ENCODE data around the gene ROR1. TPM values are rescaled to one million over a fixed set of nuclear protein-coding genes. Genes with fewer than 3 reads are reported as not detected.

The ROR1 gene
- total RNA-seq, 1 experiment from 2014 or later = 56.3 TPM

- Mint-ChIP-seq H3K4me1 (peaks cover 92% of the 10 kb centered on the region), H3K27me3 (ENCODE audit: low read depth) (no peaks in the 10 kb centered on the region), H3K9me3 (no peaks in the 10 kb centered on the region), H3K4me3 (no peak overlapping the region), H3K36me3 (no peaks in the 10 kb centered on the region), H3K27ac (peak overlapping the region; percentile 26; the same call in 1 of the 2 replicates)
- no peak for TF ChIP-seq SMAD4 (CRISPR knock-in tag; IDR thresholded peaks at IDR 0.05)
- TF ChIP-seq, protein P1, sequence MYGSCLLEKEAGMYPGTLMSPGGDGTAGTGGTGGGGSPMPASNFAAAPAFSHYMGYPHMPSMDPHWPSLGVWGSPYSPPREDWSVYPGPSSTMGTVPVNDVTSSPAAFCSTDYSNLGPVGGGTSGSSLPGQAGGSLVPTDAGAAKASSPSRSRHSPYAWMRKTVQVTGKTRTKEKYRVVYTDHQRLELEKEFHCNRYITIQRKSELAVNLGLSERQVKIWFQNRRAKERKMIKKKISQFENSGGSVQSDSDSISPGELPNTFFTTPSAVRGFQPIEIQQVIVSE (CRISPR knock-in tag; IDR thresholded peaks at IDR 0.05; ENCODE audit: borderline replicate concordance) = no peak
- TF ChIP-seq, protein P2, sequence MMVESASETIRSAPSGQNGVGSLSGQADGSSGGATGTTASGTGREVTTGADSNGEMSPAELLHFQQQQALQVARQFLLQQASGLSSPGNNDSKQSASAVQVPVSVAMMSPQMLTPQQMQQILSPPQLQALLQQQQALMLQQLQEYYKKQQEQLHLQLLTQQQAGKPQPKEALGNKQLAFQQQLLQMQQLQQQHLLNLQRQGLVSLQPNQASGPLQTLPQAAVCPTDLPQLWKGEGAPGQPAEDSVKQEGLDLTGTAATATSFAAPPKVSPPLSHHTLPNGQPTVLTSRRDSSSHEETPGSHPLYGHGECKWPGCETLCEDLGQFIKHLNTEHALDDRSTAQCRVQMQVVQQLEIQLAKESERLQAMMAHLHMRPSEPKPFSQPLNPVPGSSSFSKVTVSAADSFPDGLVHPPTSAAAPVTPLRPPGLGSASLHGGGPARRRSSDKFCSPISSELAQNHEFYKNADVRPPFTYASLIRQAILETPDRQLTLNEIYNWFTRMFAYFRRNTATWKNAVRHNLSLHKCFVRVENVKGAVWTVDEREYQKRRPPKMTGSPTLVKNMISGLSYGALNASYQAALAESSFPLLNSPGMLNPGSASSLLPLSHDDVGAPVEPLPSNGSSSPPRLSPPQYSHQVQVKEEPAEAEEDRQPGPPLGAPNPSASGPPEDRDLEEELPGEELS (CRISPR knock-in tag; IDR thresholded peaks at IDR 0.05) = no peak
- TF ChIP-seq ZNF512 (CRISPR knock-in tag; IDR thresholded peaks at IDR 0.05; ENCODE audit: borderline replicate concordance) = no peak
- no peak for TF ChIP-seq ATF6 (CRISPR knock-in tag; IDR thresholded peaks at IDR 0.05)
- TF ChIP-seq, protein P3, sequence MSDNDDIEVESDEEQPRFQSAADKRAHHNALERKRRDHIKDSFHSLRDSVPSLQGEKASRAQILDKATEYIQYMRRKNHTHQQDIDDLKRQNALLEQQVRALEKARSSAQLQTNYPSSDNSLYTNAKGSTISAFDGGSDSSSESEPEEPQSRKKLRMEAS (CRISPR knock-in tag; IDR thresholded peaks at IDR 0.05) = no peak
- TF ChIP-seq, protein P4, sequence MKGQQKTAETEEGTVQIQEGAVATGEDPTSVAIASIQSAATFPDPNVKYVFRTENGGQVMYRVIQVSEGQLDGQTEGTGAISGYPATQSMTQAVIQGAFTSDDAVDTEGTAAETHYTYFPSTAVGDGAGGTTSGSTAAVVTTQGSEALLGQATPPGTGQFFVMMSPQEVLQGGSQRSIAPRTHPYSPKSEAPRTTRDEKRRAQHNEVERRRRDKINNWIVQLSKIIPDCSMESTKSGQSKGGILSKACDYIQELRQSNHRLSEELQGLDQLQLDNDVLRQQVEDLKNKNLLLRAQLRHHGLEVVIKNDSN (CRISPR knock-in tag; IDR thresholded peaks at IDR 0.05) = no peak
- TF ChIP-seq SP1 (CRISPR knock-in tag; conservative IDR thresholded peaks at IDR 0.05) = no peak
- no peak for TF ChIP-seq KAT7 (CRISPR knock-in tag; IDR thresholded peaks at IDR 0.05; ENCODE audit: borderline replicate concordance)
- TF ChIP-seq, protein P5, sequence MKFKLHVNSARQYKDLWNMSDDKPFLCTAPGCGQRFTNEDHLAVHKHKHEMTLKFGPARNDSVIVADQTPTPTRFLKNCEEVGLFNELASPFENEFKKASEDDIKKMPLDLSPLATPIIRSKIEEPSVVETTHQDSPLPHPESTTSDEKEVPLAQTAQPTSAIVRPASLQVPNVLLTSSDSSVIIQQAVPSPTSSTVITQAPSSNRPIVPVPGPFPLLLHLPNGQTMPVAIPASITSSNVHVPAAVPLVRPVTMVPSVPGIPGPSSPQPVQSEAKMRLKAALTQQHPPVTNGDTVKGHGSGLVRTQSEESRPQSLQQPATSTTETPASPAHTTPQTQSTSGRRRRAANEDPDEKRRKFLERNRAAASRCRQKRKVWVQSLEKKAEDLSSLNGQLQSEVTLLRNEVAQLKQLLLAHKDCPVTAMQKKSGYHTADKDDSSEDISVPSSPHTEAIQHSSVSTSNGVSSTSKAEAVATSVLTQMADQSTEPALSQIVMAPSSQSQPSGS (CRISPR knock-in tag; IDR thresholded peaks at IDR 0.05; ENCODE audit: borderline replicate concordance, low read depth) = no peak
- no peak for TF ChIP-seq ZNF671 (CRISPR knock-in tag; IDR thresholded peaks at IDR 0.05)
- no peak for TF ChIP-seq EMX1 (CRISPR knock-in tag; IDR thresholded peaks at IDR 0.05)
- TF ChIP-seq NR3C1 (CRISPR knock-in tag; conservative IDR thresholded peaks at IDR 0.05; ENCODE audit: low read depth) = no peak
- ATAC-seq (peak; percentile 58), DNase-seq (ENCODE audit: low spot score) (no peak)
- CTCF ChIA-PET = interaction anchor here (0.6 to 4.9 kb wide), 27 partner anchors 9 to 298 kb away, joined by 3 to 61 read pairs (median 4); partner anchors contain the start of gene ROR1
- POLR2A ChIA-PET = interaction anchor here (0.7 kb wide), 1 partner anchor 223 kb away, joined by 3 read pairs; no protein-coding TSS in a partner anchor
Observed at GRCh38 chr1:63915121-63915520, 141.3 kb downstream of the ROR1 start.

- Mint-ChIP-seq H3K27ac (peak overlapping the region; percentile 42), H3K27me3 (ENCODE audit: low read depth) (no peaks in the 10 kb centered on the region), H3K36me3 (no peaks in the 10 kb centered on the region), H3K4me3 (no peak overlapping the region), H3K4me1 (peaks cover 90% of the 10 kb centered on the region), H3K9me3 (no peaks in the 10 kb centered on the region)
- no peak for DNase-seq (ENCODE audit: low spot score)
- no peak for TF ChIP-seq NFE2L1 (CRISPR knock-in tag; IDR thresholded peaks at IDR 0.05)
- TF ChIP-seq RELA (CRISPR knock-in tag; IDR thresholded peaks at IDR 0.05; ENCODE audit: borderline replicate concordance) = no peak
- TF ChIP-seq, protein P6, sequence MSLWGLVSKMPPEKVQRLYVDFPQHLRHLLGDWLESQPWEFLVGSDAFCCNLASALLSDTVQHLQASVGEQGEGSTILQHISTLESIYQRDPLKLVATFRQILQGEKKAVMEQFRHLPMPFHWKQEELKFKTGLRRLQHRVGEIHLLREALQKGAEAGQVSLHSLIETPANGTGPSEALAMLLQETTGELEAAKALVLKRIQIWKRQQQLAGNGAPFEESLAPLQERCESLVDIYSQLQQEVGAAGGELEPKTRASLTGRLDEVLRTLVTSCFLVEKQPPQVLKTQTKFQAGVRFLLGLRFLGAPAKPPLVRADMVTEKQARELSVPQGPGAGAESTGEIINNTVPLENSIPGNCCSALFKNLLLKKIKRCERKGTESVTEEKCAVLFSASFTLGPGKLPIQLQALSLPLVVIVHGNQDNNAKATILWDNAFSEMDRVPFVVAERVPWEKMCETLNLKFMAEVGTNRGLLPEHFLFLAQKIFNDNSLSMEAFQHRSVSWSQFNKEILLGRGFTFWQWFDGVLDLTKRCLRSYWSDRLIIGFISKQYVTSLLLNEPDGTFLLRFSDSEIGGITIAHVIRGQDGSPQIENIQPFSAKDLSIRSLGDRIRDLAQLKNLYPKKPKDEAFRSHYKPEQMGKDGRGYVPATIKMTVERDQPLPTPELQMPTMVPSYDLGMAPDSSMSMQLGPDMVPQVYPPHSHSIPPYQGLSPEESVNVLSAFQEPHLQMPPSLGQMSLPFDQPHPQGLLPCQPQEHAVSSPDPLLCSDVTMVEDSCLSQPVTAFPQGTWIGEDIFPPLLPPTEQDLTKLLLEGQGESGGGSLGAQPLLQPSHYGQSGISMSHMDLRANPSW (CRISPR knock-in tag; conservative IDR thresholded peaks at IDR 0.05; ENCODE audit: low read depth) = no peak
- TF ChIP-seq E2F5 (CRISPR knock-in tag; IDR thresholded peaks at IDR 0.05) = no peak
- TF ChIP-seq GABPB1 (CRISPR knock-in tag; IDR thresholded peaks at IDR 0.05) = no peak
- TF ChIP-seq, protein P7, sequence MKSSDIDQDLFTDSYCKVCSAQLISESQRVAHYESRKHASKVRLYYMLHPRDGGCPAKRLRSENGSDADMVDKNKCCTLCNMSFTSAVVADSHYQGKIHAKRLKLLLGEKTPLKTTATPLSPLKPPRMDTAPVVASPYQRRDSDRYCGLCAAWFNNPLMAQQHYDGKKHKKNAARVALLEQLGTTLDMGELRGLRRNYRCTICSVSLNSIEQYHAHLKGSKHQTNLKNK (CRISPR knock-in tag; IDR thresholded peaks at IDR 0.05) = no peak
- POLR2A ChIA-PET = no interaction called here
- no peak for ATAC-seq
- CTCF ChIA-PET = interaction anchor here (2.2 to 4.9 kb wide), 5 partner anchors 11 to 242 kb away, joined by 6 to 61 read pairs (median 10); no protein-coding TSS in a partner anchor
Observed at GRCh38 chr1:63916485-63917360, 142.9 kb downstream of the ROR1 start.
